Right atrium auricular region (tissue), 2 donors: ENCODE data around the gene ALDH1A1. TPM values are rescaled to one million over a fixed set of nuclear protein-coding genes. Genes with fewer than 3 reads are reported as not detected.

Experiments used
- DNase-seq: peaks from one replicate; pipeline ENCODE4 v3.0.0-alpha.2; 2019; ENCODE audit warnings: low spot score
- H3K27ac ChIP-seq, 2 donors: fragments of 200-600 bp; sonication (generic); 1 replicate in 1 of 2; 2 replicates in 1 of 2; pipeline ENCODE4 v1.5.1; 2016 to 2019
- H3K27me3 ChIP-seq, 2 donors: fragments of 200-600 bp; sonication (generic); one replicate each; pipeline versions ENCODE4 v1.5.1 to v1.6.0; 2017 to 2019
- H3K36me3 ChIP-seq: fragments of 200-600 bp; sonication (generic); one replicate; pipeline ENCODE4 v1.5.1; 2016
- H3K4me1 ChIP-seq, 2 donors: fragments of 200-600 bp; sonication (generic); one replicate each; pipeline versions ENCODE4 v1.5.1 to v1.6.0; 2017 to 2019
- H3K4me3 ChIP-seq, 2 donors: fragments of 200-600 bp; sonication (generic); 1 replicate in 1 of 2; 2 replicates in 1 of 2; pipeline ENCODE4 v1.5.1; 2017 to 2019; ENCODE audit warnings: mild to moderate bottlenecking in 1 of 2, moderate library complexity in 1 of 2
- H3K9me3 ChIP-seq, 2 donors: fragments of 200-600 bp; sonication (generic); one replicate each; pipeline ENCODE4 v1.5.1; 2019
- CTCF ChIP-seq, 2 donors: fragments of 200-600 bp; sonication (generic); IDR thresholded peaks; one replicate each; pipeline ENCODE4 v1.5.1; 2019; ENCODE audit warnings: antibody characterized with exemption in 2 of 2
- total RNA-seq, 2 donors: library from RNA; depleted of rRNA; stranded (reverse); fragments of >200 nt; gene quantifications; one replicate each; pipeline ENCODE4 v1.1.0, GENCODE V29; 2016

The ALDH1A1 gene
- total RNA-seq, 2 donors from 2014 or later: 24.0 to 32.2 TPM

- no peak for DNase-seq
- Histone ChIP-seq H3K27ac (no peak overlapping the region), H3K27me3 (no peaks in the 10 kb centered on the region), H3K4me1 (peaks cover 0 to 18% of the 10 kb centered on the region in 2 donors), H3K4me3 (no peak overlapping the region), H3K9me3 (no peaks in the 10 kb centered on the region), H3K36me3 (no peaks in the 10 kb centered on the region)
- no peak for TF ChIP-seq CTCF (IDR thresholded peaks at IDR 0.05)
Measured at GRCh38 chr9:72875221-72875620, 77.6 kb downstream of the ALDH1A1 start.

GRCh38 chr9:72874344-72874743 is 78.5 kb downstream of the ALDH1A1 start:
- Histone ChIP-seq H3K4me1 (peaks cover 0 to 18% of the 10 kb centered on the region in 2 donors), H3K4me3 (no peak overlapping the region), H3K27ac (no peak overlapping the region), H3K27me3 (no peaks in the 10 kb centered on the region), H3K9me3 (no peaks in the 10 kb centered on the region), H3K36me3 (no peaks in the 10 kb centered on the region)
- DNase-seq: no peak
- no peak for TF ChIP-seq CTCF (IDR thresholded peaks at IDR 0.05)

- no peak for TF ChIP-seq CTCF (IDR thresholded peaks at IDR 0.05)
Measured at GRCh38 chr9:72873456-72873855, 79.4 kb downstream of the ALDH1A1 start.

GRCh38 chr9:72872718-72873117 is 80.1 kb downstream of the ALDH1A1 start:
- Histone ChIP-seq H3K9me3 (no peaks in the 10 kb centered on the region), H3K4me3 (no peak overlapping the region), H3K27me3 (no peaks in the 10 kb centered on the region), H3K4me1 (peaks cover 0 to 18% of the 10 kb centered on the region in 2 donors), H3K27ac (no peak overlapping the region), H3K36me3 (no peaks in the 10 kb centered on the region)
- no peak for TF ChIP-seq CTCF (IDR thresholded peaks at IDR 0.05)
- DNase-seq: no peak

More at GRCh38 chr9:72873456-72873855, 79.4 kb downstream of the ALDH1A1 start:
- no peaks in the 10 kb centered on the region for H3K36me3 ChIP-seq
- H3K9me3 ChIP-seq: no peaks in the 10 kb centered on the region
- H3K27me3 ChIP-seq: no peaks in the 10 kb centered on the region
- DNase-seq: no peak
- no peak overlapping the region for H3K27ac ChIP-seq
- H3K4me3 ChIP-seq: no peak overlapping the region
- H3K4me1 ChIP-seq: peaks cover 0 to 18% of the 10 kb centered on the region in 2 donors

GRCh38 chr9:72871685-72872084 is 81.2 kb downstream of the ALDH1A1 start:
- Histone ChIP-seq H3K9me3 (no peaks in the 10 kb centered on the region), H3K36me3 (no peaks in the 10 kb centered on the region), H3K27ac (no peak overlapping the region), H3K27me3 (no peaks in the 10 kb centered on the region), H3K4me3 (no peak overlapping the region), H3K4me1 (peaks cover 0 to 18% of the 10 kb centered on the region in 2 donors)
- no peak for DNase-seq
- peak; percentile 4 to 58 for TF ChIP-seq CTCF (IDR thresholded peaks at IDR 0.05)

GRCh38 chr9:72864327-72864726 is 88.5 kb downstream of the ALDH1A1 start:
- Histone ChIP-seq H3K9me3 (no peaks in the 10 kb centered on the region), H3K27me3 (no peaks in the 10 kb centered on the region), H3K36me3 (no peaks in the 10 kb centered on the region), H3K27ac (no peak overlapping the region), H3K4me1 (no peaks in the 10 kb centered on the region), H3K4me3 (no peak overlapping the region)
- no peak for DNase-seq
- TF ChIP-seq CTCF (IDR thresholded peaks at IDR 0.05): no peak
